Measurements from ENCODE around the gene MTF1.

Gene MTF1

GRCh38 chr1:37859507-37860345, at the start of gene MTF1 (continued):
- TF ChIP-seq, protein P1, sequence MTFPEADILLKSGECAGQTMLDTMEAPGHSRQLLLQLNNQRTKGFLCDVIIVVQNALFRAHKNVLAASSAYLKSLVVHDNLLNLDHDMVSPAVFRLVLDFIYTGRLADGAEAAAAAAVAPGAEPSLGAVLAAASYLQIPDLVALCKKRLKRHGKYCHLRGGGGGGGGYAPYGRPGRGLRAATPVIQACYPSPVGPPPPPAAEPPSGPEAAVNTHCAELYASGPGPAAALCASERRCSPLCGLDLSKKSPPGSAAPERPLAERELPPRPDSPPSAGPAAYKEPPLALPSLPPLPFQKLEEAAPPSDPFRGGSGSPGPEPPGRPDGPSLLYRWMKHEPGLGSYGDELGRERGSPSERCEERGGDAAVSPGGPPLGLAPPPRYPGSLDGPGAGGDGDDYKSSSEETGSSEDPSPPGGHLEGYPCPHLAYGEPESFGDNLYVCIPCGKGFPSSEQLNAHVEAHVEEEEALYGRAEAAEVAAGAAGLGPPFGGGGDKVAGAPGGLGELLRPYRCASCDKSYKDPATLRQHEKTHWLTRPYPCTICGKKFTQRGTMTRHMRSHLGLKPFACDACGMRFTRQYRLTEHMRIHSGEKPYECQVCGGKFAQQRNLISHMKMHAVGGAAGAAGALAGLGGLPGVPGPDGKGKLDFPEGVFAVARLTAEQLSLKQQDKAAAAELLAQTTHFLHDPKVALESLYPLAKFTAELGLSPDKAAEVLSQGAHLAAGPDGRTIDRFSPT (tag by site-specific recombination; IDR thresholded peaks at IDR 0.05): peak; percentile 97; the same call in 1 of the 2 replicates
- TF ChIP-seq KLF8 (tag by site-specific recombination; IDR thresholded peaks at IDR 0.05): peak; percentile 92
- TF ChIP-seq ZNF544 (tag by site-specific recombination; IDR thresholded peaks at IDR 0.05): no peak
- peak; percentile 58; the same call in 1 of the 2 replicates for TF ChIP-seq ZFHX2 (tag by site-specific recombination; conservative IDR thresholded peaks at IDR 0.05)
- TF ChIP-seq ZNF10 (tag by site-specific recombination; IDR thresholded peaks at IDR 0.05): no peak
- no peak for TF ChIP-seq HOXD13 (CRISPR knock-in tag; IDR thresholded peaks at IDR 0.05; ENCODE audit: borderline replicate concordance)
- TF ChIP-seq ZNF341 (tag by site-specific recombination; IDR thresholded peaks at IDR 0.05; ENCODE audit: low read depth): 0 out of 2 replicates have a peak, but pooled peaks have one; percentile 8
- TF ChIP-seq ZBTB17 (tag by site-specific recombination; IDR thresholded peaks at IDR 0.05): peak; percentile 44; the same call in 1 of the 2 replicates
- no peak; the same call in 1 of the 2 replicates for TF ChIP-seq BCL11B (tag by site-specific recombination; IDR thresholded peaks at IDR 0.05; ENCODE audit: low read depth)
- TF ChIP-seq ZNF202 (tag by site-specific recombination; IDR thresholded peaks at IDR 0.05; ENCODE audit: borderline replicate concordance): no peak
- peak; percentile 17 for TF ChIP-seq ZSCAN23 (tag by site-specific recombination; IDR thresholded peaks at IDR 0.05)
- TF ChIP-seq ZBTB1 (tag by site-specific recombination; IDR thresholded peaks at IDR 0.05): no peak
- no peak for TF ChIP-seq ZNF792 (tag by site-specific recombination; IDR thresholded peaks at IDR 0.05)
- no peak for TF ChIP-seq WT1 (tag by site-specific recombination; IDR thresholded peaks at IDR 0.05)
- peak; percentile 54; the same call in 1 of the 2 replicates for TF ChIP-seq ELK4 (IDR thresholded peaks at IDR 0.05; ENCODE audit: borderline replicate concordance, low read depth, low read length)
- 0 out of 2 replicates have a peak, but pooled peaks have one; percentile 32 for TF ChIP-seq ZNF146 (tag by site-specific recombination; IDR thresholded peaks at IDR 0.05)
- no peak for TF ChIP-seq ZNF701 (tag by site-specific recombination; IDR thresholded peaks at IDR 0.05)
- TF ChIP-seq ZNF324 (tag by site-specific recombination; IDR thresholded peaks at IDR 0.05): peak; percentile 54; the same call in 1 of the 2 replicates
- TF ChIP-seq, protein P2, sequence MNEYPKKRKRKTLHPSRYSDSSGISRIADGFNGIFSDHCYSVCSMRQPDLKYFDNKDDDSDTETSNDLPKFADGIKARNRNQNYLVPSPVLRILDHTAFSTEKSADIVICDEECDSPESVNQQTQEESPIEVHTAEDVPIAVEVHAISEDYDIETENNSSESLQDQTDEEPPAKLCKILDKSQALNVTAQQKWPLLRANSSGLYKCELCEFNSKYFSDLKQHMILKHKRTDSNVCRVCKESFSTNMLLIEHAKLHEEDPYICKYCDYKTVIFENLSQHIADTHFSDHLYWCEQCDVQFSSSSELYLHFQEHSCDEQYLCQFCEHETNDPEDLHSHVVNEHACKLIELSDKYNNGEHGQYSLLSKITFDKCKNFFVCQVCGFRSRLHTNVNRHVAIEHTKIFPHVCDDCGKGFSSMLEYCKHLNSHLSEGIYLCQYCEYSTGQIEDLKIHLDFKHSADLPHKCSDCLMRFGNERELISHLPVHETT (tag by site-specific recombination; IDR thresholded peaks at IDR 0.05): no peak
- TF ChIP-seq ZNF561 (tag by site-specific recombination; IDR thresholded peaks at IDR 0.05; ENCODE audit: borderline replicate concordance): peak; percentile 95
- no peak; the same call in 1 of the 2 replicates for TF ChIP-seq ZNF391 (tag by site-specific recombination; IDR thresholded peaks at IDR 0.05; ENCODE audit: borderline replicate concordance, low read depth)
- TF ChIP-seq KLF7 (tag by site-specific recombination; IDR thresholded peaks at IDR 0.05; ENCODE audit: borderline replicate concordance): peak; percentile 74; the same call in 1 of the 2 replicates
- TF ChIP-seq, protein P3, sequence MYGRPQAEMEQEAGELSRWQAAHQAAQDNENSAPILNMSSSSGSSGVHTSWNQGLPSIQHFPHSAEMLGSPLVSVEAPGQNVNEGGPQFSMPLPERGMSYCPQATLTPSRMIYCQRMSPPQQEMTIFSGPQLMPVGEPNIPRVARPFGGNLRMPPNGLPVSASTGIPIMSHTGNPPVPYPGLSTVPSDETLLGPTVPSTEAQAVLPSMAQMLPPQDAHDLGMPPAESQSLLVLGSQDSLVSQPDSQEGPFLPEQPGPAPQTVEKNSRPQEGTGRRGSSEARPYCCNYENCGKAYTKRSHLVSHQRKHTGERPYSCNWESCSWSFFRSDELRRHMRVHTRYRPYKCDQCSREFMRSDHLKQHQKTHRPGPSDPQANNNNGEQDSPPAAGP (tag by site-specific recombination; IDR thresholded peaks at IDR 0.05): 0 out of 2 replicates have a peak, but pooled peaks have one; percentile 48
- no peak for TF ChIP-seq ZNF549 (tag by site-specific recombination; IDR thresholded peaks at IDR 0.05)
- no peak for TF ChIP-seq ZNF132 (tag by site-specific recombination; IDR thresholded peaks at IDR 0.05; ENCODE audit: borderline replicate concordance)
- 0 out of 2 replicates have a peak, but pooled peaks have one; percentile 22 for TF ChIP-seq PRDM1 (tag by site-specific recombination; IDR thresholded peaks at IDR 0.05)
- no peak for TF ChIP-seq ZNF670 (tag by site-specific recombination; IDR thresholded peaks at IDR 0.05; ENCODE audit: low read depth)
- TF ChIP-seq GLIS1 (tag by site-specific recombination; IDR thresholded peaks at IDR 0.05): peak; percentile 84
- no peak for TF ChIP-seq ZNF114 (tag by site-specific recombination; IDR thresholded peaks at IDR 0.05)
- TF ChIP-seq, protein P4, sequence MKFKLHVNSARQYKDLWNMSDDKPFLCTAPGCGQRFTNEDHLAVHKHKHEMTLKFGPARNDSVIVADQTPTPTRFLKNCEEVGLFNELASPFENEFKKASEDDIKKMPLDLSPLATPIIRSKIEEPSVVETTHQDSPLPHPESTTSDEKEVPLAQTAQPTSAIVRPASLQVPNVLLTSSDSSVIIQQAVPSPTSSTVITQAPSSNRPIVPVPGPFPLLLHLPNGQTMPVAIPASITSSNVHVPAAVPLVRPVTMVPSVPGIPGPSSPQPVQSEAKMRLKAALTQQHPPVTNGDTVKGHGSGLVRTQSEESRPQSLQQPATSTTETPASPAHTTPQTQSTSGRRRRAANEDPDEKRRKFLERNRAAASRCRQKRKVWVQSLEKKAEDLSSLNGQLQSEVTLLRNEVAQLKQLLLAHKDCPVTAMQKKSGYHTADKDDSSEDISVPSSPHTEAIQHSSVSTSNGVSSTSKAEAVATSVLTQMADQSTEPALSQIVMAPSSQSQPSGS (tag by site-specific recombination; IDR thresholded peaks at IDR 0.05; ENCODE audit: low read depth): 0 out of 2 replicates have a peak, but pooled peaks have one; percentile 11
- TF ChIP-seq ZNF664 (tag by site-specific recombination; IDR thresholded peaks at IDR 0.05): no peak
